GM18951 (cell line): ENCODE measurements around the gene MTFR1L.

ENCODE experiments used
- POLR2A ChIP-seq: IDR thresholded peaks from 4 replicates; pipeline ENCODE4 v1.6.1; 2011; ENCODE audit warnings: mild to moderate bottlenecking; ENCODE audit not compliant: insufficient read length, insufficient read depth; ENCODE audit errors: extremely low read depth
- in situ Hi-C: fragments of 300-500 bp; cut with MboI; formaldehyde crosslinking; loops from one replicate; pipeline ENCODE4 v1.12.0; 2022; ENCODE audit warnings: low sequenced_read_pairs, mixed read lengths, inconsistent platforms; ENCODE audit not compliant: unreplicated experiment

Gene MTFR1L

DNA sequence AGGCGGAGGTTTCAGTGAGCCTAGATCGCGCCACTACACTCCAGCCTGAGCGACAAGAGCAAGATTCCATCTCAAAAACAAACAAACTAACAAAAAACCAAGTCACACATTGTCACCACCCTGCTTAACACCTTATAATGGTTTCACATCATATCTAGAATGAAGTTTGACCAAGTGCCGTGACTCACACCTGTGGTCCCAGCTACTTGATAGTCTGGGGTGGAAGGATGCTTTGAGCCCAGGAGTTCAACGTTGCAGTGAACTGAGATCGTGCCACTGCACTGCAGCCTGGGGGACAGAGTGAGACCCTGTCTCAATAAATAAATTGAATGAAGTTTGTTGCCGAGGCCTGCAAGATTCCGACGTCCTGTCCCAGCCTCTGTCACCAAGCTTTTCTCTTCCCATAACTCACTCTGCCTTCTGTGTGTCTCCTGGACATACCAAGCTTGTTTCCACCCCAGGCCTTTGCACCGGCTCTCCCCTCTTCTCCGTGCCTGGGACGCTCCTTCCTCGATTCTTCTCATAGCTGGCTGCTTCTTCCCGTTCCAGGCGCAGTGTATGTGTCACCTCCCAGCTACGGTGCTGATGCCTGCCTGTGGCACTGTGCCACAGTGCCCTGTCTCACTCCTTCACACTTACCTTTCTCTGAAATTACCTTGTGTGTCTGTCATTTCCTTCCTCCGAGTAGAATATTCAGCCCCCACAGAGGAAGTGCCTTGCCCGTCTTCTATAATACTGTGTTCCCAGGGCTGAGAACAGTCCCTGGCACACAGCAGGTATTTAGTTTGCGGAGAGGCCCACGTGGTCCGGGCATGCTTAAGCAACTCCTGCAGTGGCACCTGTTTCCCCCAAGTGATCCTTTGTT, 23.6 kb upstream of the MTFR1L start:
- in situ Hi-C loops, result no loop called here
- TF ChIP-seq POLR2A, result no peak

DNA sequence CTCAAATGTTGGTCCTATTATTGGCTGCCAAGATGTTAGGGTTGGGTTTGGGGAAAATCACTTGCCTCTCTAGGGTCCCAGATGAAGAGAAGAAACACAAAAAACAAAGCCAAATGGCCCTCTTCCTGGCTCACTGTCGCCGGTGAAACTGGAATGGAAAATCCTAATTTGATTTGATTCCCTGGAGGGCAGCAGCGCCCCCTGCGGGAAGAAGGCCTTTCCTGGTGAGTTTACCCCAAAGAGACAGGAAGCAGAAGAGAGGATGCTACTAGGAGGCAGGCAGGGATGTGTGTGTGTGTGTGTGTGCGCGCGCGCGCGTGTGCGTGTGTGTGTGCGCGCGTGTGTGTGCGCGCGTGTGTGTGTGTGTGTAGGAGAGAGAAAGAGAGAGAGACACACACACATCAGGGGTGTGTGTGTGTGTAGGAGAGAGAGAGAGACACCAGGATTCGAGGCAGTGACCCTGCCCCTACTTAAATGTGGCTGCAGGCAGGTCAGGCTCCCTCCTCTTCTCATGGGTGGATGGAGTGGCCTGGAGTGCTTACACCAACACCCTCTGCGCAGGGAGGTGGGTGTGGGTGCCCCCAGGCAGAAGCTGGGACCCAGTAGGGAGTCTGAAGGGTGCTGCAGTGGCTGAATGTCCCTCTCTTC, 22.8 kb upstream of the MTFR1L start:
- TF ChIP-seq POLR2A, result no peak
- in situ Hi-C loops, result no loop called here

DNA sequence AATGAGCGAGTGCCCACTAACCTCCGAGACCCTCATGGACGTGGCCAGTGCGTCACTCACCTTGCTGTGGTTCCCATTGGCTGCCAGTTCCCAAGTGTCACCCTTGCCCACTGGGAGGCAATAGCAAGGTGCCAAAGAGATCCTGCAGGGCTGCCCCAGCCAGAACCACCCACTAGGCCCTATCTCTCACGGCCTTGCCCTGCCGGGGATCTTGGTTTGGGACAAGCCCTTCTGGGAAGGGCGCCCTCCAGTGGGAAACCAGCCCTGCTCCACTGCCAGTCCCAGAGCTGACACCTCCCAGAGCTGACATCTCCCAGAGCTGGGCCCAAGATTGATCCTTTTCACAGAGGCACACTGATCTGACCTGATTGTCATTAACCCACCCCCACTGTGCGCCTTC, 21.8 kb upstream of the MTFR1L start:
- no peak for TF ChIP-seq POLR2A
- in situ Hi-C loops, result no loop called here

DNA sequence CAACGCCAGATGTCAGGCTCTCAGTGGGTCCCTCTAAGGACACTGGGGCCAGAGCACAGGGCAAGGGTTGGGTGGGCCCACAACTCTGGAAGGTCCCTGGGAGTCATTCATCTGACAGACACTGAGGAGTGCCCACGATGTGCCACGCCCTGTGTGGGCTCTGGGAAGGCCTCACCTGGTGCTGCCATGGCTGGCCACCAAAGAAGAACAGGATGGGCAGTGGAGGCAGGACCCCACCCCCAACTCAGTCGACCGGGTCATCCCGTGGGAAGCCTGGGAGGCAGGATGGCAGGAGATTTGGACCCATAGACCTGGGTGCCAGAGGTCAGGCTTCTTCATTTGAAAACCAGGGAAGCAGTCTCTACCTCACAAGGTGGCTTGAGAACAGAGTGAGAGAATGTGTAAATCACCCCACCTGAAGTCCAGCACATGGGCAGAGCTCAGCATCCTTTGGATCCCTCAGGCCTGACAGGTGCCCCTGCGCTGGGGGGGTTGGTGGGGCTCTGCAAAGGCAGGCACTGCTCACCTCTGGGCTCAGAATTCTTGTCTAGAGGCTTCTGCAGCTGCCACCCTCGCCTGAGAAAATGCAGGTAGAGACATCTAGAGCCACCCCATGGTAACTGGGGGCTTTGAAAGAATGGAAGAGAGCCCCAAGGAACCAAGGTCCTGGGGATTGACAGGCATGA, 20.9 kb upstream of the MTFR1L start:
- in situ Hi-C loops, result no loop called here
- TF ChIP-seq POLR2A, result no peak

DNA sequence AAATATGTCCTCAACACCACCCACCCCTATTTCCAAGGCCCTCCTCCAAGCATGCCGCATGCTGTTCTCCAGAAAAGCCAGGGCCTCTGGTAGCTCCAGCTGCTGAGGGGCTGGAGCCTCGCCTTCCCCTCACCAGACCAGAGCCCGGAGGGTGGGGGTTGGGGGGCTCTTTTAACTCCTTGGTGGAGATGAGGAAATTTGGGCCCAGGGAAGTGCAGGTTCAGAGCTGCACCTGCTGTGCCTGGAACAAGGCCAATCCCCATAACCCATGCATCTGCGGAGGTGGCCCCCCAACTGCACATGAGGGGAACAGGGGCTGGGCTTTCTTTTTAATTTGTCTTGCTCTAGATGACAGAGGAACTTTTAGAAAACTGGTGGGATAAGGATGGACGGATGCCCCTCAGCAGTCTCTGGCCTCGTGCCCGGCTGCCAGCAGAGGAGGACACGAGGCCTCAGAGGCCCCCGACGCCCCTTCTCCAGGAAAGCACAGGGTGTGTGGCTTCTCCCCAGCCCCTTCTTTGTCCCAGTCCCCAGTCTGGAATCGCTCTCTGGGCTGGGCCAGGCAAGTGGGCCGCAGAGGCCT, 20.3 kb upstream of the MTFR1L start:
- TF ChIP-seq POLR2A, result no peak
- in situ Hi-C loops, result no loop called here

DNA sequence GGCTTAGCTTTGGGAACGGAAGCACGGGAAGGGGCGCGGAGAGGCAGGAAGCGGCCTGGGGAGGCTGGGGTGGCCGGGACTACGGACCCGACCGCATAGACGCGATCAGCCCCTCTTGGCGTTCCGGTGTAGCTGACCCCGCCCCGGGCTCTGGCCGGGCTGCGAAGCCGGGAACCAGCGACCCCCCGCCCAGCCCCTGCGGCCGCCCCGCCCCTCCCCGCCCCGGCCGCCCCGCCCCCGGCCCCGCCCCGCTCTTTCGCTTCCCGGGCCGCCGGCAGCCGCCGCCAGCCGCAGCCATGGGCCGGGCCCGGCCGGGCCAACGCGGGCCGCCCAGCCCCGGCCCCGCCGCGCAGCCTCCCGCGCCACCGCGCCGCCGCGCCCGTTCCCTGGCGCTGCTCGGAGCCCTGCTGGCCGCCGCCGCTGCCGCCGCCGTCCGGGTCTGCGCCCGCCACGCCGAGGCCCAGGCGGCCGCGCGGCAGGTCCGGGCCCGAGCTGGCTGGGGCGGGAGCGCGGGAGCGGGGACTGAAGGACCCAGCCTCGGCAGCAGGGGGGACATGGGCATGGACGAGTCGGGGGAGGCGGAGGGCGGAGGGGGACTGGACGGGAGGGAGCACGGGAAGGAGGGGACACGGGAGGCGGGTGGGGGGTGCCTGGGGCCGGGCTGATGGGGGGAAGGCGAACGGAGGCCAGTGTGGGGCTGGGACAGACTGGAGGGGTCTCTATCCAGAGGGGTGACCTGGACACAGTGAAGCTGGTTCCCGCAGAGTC, 19.6 kb upstream of the MTFR1L start, which contains the start of gene SELENON:
Gene SELENON (plus strand): TSS at position 259 of the 768 bp plus-strand sequence. CDS start 38 bp downstream, at position 297.
- TF ChIP-seq POLR2A, result no peak
- in situ Hi-C loops, result no loop called here

DNA sequence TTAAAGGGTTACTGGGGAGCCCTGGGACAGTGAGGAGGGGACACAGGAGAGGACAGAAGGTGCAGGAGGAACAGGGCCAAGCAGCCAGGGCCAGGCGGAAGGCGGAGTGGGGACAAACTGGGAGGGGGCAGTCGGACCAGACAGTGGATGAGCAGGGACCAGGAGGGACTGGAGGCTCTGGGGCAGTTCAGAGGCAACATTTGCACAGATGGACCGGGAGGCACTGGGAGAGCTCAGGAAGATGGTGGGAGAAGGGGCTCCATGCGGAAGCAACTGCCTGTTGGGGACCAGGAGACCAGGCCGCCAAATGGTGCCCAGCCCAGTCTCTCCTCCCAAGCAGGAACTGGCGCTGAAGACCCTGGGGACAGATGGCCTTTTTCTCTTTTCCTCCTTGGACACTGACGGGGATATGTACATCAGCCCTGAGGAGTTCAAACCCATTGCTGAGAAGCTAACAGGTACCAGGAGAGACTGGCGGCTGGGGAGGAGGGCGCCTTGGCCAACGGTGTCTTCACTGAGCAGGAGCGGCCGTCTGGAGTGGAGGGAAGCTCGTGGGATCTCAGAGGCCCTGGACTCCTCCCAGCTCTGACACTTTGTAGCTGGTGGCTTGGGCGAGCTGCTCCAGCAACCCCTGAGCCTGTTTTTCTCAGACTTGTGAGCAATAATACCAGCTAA, 18.9 kb upstream of the MTFR1L start:
- no peak for TF ChIP-seq POLR2A
- in situ Hi-C loops, result no loop called here

DNA sequence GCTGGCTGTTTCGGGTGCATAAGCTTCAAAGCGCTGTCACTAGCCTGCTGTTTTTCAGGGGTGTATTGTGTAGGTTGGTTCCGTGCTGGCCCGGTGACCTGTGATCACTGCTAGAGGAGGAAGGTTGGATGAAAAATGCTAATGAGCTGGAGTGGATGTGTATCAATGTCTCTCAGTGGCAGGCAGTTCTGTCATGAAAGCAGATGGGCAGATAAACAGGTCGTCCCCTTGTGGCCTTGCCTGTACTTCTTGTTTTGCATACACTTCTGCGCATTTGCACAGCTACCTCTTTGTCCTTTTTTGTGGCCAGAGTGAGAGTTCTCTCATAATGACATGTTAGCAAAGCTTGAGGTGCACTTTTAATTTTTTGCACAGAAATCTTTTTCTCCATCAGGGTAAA, 16.8 kb upstream of the MTFR1L start:
- in situ Hi-C loops, result no loop called here
- TF ChIP-seq POLR2A, result no peak

DNA sequence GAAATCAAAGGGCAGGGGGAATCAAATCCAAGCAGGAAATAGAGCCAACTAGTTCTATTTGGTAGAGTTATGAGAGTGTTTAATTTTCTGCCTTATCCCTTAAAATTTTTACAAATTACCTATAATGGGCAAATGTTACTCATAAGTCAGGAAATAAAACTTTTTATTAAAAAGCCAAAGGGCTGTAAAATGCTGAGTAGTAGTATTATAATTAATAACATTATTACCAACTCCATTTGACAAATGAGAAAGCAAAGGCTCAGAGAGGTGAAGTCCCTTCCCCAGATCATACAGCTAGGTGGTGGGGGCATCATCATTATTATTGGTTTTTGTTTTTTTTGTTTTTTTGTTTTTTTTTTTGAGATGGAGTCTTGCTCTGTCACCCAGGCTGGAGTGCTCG, 16.4 kb upstream of the MTFR1L start:
- TF ChIP-seq POLR2A, result no peak
- in situ Hi-C loops, result no loop called here

DNA sequence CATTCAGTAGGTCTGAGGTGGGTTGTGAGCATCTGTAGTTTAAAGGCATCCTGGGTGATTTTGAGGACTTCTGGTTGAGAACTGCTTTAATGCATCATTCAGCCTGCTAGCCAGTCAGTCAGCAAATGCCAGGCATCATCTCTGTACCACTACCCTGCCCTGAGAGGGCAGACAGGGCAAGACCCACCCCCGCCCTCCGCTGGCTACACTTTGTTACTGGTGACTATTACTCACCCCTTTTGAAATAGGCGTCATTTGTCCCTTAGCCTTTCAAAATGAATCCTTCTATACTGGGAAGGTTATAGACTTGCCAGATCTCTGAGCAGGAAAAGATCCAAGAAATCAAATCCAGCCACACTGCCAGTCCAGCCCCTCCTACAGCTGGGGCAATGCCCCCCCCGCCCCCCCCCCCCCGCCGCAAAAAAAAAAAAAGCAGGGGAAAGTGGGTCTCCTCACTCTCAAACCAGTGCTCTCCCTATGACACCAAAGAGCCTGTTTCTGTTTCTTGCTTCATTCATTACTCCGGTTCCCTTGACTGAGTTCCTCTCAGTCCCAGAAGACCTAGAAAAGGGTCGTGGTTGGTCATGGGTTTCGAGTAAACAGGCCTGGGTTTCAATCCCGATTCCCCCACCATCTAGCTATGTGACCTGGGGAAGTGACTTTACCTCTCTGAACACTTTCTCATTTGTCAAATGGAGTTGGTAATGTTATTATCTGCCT, 15.3 kb upstream of the MTFR1L start:
- no peak for TF ChIP-seq POLR2A
- in situ Hi-C loops, result no loop called here

DNA sequence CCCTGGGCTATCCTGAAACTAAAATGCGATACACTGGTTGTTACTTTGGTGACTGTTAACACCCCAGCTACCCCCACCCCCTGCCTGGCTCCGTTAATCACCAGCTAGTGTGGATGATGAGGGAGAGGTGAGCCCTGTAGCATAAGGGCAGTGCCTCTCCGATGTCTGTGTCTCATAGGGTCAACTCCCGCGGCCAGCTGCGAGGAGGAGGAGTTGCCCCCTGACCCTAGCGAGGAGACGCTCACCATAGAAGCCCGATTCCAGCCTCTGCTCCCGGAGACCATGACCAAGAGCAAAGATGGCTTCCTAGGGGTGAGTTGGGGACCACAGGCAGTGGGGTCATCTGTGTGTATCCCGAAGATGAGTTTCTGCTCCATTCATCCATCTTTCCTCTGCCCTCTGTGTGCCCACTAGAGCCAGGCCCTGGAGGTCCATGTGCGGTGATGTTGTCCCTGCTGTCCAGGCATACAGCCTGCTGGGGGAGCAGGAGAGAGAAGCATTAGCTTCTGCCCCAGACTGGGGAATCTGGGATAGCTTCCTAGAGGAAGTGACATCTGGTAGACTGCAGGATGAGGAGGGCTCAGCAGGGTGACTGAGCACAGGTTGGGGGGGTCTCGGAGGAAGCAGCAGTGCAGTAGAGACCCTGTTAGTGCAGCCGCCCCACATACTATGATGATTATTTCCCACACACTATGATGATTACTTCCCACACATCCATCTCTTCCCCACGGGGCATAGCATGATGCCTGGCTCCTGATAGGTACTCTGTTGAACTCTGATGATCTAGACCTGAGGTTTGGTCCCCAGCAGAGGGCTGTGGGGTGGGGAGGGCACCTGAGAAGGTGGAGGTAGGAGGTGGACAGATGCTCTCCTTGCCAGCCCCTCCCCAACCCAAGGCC, 14.5 kb upstream of the MTFR1L start:
- no peak for TF ChIP-seq POLR2A
- in situ Hi-C loops, result no loop called here

DNA sequence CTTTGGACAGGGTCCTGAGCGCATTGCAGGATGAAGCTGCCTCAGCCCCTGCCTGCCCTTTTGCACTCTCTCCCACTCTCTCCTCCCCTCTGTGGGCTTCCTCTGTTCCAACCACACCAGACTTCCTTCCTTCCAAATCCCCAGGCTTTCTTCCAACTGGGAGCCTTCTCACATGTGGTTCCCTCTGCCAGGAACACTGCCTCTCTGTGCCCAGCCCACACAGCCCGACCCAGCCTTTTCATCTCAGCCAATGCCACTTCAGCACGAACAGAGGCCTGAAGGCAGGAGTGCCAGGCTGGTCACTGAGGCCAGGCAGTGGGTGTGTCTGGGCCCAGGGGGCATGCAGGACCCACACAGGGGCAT, 13.9 kb upstream of the MTFR1L start:
- in situ Hi-C loops, result no loop called here
- no peak for TF ChIP-seq POLR2A
